ENCODE measurements around the gene IER5.

IER5 gene

GRCh38 chr1:181077576-181078242 is 10.8 kb upstream of the IER5 start:
- DNase-seq (ENCODE audit: low read depth) = no peak

- DNase-seq (ENCODE audit: low read depth) = no peak
These were observed 9.1 kb upstream of the IER5 start for GRCh38 chr1:181079382-181079781.

- no peak for DNase-seq (ENCODE audit: low read depth)
These were observed 8.6 kb upstream of the IER5 start for GRCh38 chr1:181079920-181080319.

GRCh38 chr1:181080556-181080955 is 7.9 kb upstream of the IER5 start:
- DNase-seq (ENCODE audit: low read depth) = no peak

GRCh38 chr1:181081395-181081794 is 7.1 kb upstream of the IER5 start:
- DNase-seq (ENCODE audit: low read depth) = no peak

GRCh38 chr1:181083842-181084605 is 4.5 kb upstream of the IER5 start:
- DNase-seq (ENCODE audit: low read depth) = no peak

- no peak for DNase-seq (ENCODE audit: low read depth)
These were observed 3.9 kb upstream of the IER5 start for GRCh38 chr1:181084606-181084969.

GRCh38 chr1:181086091-181086490 is 2.4 kb upstream of the IER5 start:
- DNase-seq (ENCODE audit: low read depth) = no peak

GRCh38 chr1:181086926-181087325 is 1.6 kb upstream of the IER5 start:
- DNase-seq (ENCODE audit: low read depth) = no peak

GRCh38 chr1:181087400-181087901 is 1.0 kb upstream of the IER5 start:
- no peak for DNase-seq (ENCODE audit: low read depth)

GRCh38 chr1:181089017-181089675 is 646 bp downstream of the IER5 start:
- no peak for DNase-seq (ENCODE audit: low read depth)

GRCh38 chr1:181089676-181090544 is 1.4 kb downstream of the IER5 start:
- DNase-seq (ENCODE audit: low read depth) = no peak

GRCh38 chr1:181090641-181091126 is 2.2 kb downstream of the IER5 start:
- no peak for DNase-seq (ENCODE audit: low read depth)

- DNase-seq (ENCODE audit: low read depth) = no peak
These were observed 3.0 kb downstream of the IER5 start for GRCh38 chr1:181091309-181092040.

GRCh38 chr1:181092056-181092455 is 3.6 kb downstream of the IER5 start:
- no peak for DNase-seq (ENCODE audit: low read depth)

- no peak for DNase-seq (ENCODE audit: low read depth)
These were observed 4.5 kb downstream of the IER5 start for GRCh38 chr1:181092883-181093458.

GRCh38 chr1:181094416-181095212 is 6.1 kb downstream of the IER5 start:
- DNase-seq (ENCODE audit: low read depth) = peak; percentile 88

- DNase-seq (ENCODE audit: low read depth) = no peak
These were observed 6.8 kb downstream of the IER5 start for GRCh38 chr1:181095260-181095659.

- no peak for DNase-seq (ENCODE audit: low read depth)
These were observed 7.3 kb downstream of the IER5 start for GRCh38 chr1:181095763-181096184.

- DNase-seq (ENCODE audit: low read depth) = no peak
These were observed 8.7 kb downstream of the IER5 start for GRCh38 chr1:181097242-181097641.

All from HS-27A (cell line).